ENCODE results near the gene DDX31. TPM values are rescaled to one million over a fixed set of nuclear protein-coding genes. Genes with fewer than 3 reads are reported as not detected.

The DDX31 gene
- total RNA-seq, 1 experiment from 2014 or later = 28.4 TPM

DNA sequence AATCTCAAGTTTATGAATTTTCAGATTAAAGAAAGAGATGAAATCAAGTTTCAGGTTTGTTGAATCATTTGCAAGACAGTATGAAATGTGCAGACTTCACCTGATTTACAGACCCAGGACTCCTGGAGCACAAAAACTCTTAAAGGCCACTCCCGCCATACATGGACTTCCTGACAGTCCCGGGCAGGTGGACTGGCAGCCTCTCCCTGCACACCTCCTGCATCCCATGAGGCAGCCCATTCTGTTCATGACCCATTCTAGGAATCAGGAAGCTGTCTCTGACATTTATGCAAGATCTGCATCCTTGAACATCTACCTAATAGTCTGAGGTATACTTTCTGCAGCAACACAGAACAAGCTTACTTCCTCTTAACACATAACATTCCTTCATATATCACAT lies 5.9 kb downstream of the DDX31 start:
- Histone ChIP-seq H4K8ac (replicated peaks; ENCODE audit: insufficient read length, low read depth, low read length) (no peak overlapping the region), H2BK20ac (ENCODE audit: low read depth, low read length, poor library complexity, severe bottlenecking) (no peak overlapping the region), H3K9me3 (ENCODE audit: control insufficient read depth, low read depth, low read length) (no peaks in the 10 kb centered on the region), H2BK15ac (ENCODE audit: low read depth, low read length) (no peak overlapping the region), H4K91ac (ENCODE audit: insufficient read length, low read depth, low read length) (no peak overlapping the region), H3K56ac (ENCODE audit: insufficient read length, low read depth, low read length) (no peak overlapping the region), H2AK5ac (ENCODE audit: insufficient read length, low read length) (no peak overlapping the region), H2BK120ac (ENCODE audit: low read depth, low read length, poor library complexity, severe bottlenecking) (no peak overlapping the region), H3K14ac (ENCODE audit: insufficient read depth, low read length) (no peak overlapping the region), H2BK5ac (ENCODE audit: insufficient read length, low read length) (no peak overlapping the region), H2AFZ (ENCODE audit: low read length) (no peak overlapping the region), H4K20me1 (ENCODE audit: control insufficient read depth, insufficient read depth, insufficient read length) (no peaks in the 10 kb centered on the region), H3K27ac (ENCODE audit: insufficient read length, low read depth, low read length) (no peak overlapping the region), H3K4me1 (ENCODE audit: insufficient read depth, low read length) (peaks cover 4% of the 10 kb centered on the region; the same call in 1 of the 2 replicates), H3K79me2 (ENCODE audit: insufficient read depth, low read length) (peaks cover 6% of the 10 kb centered on the region; the same call in 1 of the 2 replicates), H3K27me3 (ENCODE audit: insufficient read depth, low read length) (no peaks in the 10 kb centered on the region), H3K23ac (ENCODE audit: insufficient read length, low read depth, low read length) (no peak overlapping the region), H3K23me2 (ENCODE audit: insufficient read length, low read depth, low read length, poor library complexity, severe bottlenecking) (no peaks in the 10 kb centered on the region), H3K18ac (ENCODE audit: insufficient read length, low read depth, low read length) (no peak overlapping the region), H3K4ac (ENCODE audit: low read depth, low read length) (no peak overlapping the region), H3T11ph (ENCODE audit: low read length) (no peak overlapping the region), H2BK12ac (ENCODE audit: insufficient read length, low read depth, low read length) (no peak overlapping the region), H3K4me2 (ENCODE audit: insufficient read depth, insufficient read length, low read length) (no peak overlapping the region), H3K79me1 (ENCODE audit: insufficient read depth, low read depth, low read length, poor library complexity, severe bottlenecking) (peaks cover 6% of the 10 kb centered on the region), H3K9ac (ENCODE audit: extremely low read depth, insufficient read length, low read length) (no peak overlapping the region), H4K5ac (ENCODE audit: insufficient read length, low read depth, low read length) (no peak overlapping the region)
- H3K4me1 Mint-ChIP-seq = peaks cover 18% of the 10 kb centered on the region in 2 experiments
- H3K9me3 Mint-ChIP-seq = no peaks in the 10 kb centered on the region
- H3K27ac Mint-ChIP-seq = no peak overlapping the region
- WGBS (ENCODE audit: extremely low coverage, insufficient read length, low lambda C conversion rate) = no CpG with 5 or more reads among the region's 2 CpGs
- no peak overlapping the region for H3K4me3 Mint-ChIP-seq
- DNase-seq = no peak
- H3K36me3 Mint-ChIP-seq (ENCODE audit: insufficient read depth in 1 of 3, low read depth in 3 of 3) = peaks cover 20 to 34% (median 30%) of the 10 kb centered on the region in 3 experiments
- H3K27me3 Mint-ChIP-seq (ENCODE audit: low read depth) = no peaks in the 10 kb centered on the region
- TF ChIP-seq, protein P1, sequence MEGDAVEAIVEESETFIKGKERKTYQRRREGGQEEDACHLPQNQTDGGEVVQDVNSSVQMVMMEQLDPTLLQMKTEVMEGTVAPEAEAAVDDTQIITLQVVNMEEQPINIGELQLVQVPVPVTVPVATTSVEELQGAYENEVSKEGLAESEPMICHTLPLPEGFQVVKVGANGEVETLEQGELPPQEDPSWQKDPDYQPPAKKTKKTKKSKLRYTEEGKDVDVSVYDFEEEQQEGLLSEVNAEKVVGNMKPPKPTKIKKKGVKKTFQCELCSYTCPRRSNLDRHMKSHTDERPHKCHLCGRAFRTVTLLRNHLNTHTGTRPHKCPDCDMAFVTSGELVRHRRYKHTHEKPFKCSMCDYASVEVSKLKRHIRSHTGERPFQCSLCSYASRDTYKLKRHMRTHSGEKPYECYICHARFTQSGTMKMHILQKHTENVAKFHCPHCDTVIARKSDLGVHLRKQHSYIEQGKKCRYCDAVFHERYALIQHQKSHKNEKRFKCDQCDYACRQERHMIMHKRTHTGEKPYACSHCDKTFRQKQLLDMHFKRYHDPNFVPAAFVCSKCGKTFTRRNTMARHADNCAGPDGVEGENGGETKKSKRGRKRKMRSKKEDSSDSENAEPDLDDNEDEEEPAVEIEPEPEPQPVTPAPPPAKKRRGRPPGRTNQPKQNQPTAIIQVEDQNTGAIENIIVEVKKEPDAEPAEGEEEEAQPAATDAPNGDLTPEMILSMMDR (conservative IDR thresholded peaks at IDR 0.05) = no peak
